GM23338 (cell line): ENCODE data around the gene EHMT2. TPM values are rescaled to one million over a fixed set of nuclear protein-coding genes. Genes with fewer than 3 reads are reported as not detected.

Experiments
- ATAC-seq: fragments of 200-7000 bp; cut with Tn5 transposase; 3 replicates; pipeline ENCODE4 v1.9.1; 2020
- DNase-seq: peaks from one replicate; pipeline ENCODE4 v3.0.0-alpha.2; 2015; ENCODE audit warnings: low spot score
- H2AFZ ChIP-seq: fragments of 200-600 bp; sonication (generic); 2 replicates; pipeline ENCODE4 v1.8.0; 2016; ENCODE audit warnings: antibody characterized with exemption, mild to moderate bottlenecking, moderate library complexity
- H3F3A ChIP-seq: fragments of 200-600 bp; sonication (generic); replicated peaks from 2 replicates; pipeline ENCODE4 v1.8.0; 2017; ENCODE audit warnings: antibody characterized with exemption, mixed run types, low read depth
- H3K27ac ChIP-seq: fragments of 200-600 bp; sonication (generic); 2 replicates; pipeline ENCODE4 v1.6.1; 2016; ENCODE audit warnings: low read depth
- H3K27me3 ChIP-seq: fragments of 200-600 bp; sonication (generic); 2 replicates; pipeline ENCODE4 v1.8.0; 2016; ENCODE audit warnings: mild to moderate bottlenecking, mixed run types, moderate library complexity; ENCODE audit not compliant: insufficient read depth
- H3K36me3 ChIP-seq: fragments of 200-600 bp; sonication (generic); 2 replicates; pipeline ENCODE4 v1.8.0; 2016; ENCODE audit warnings: mild to moderate bottlenecking; ENCODE audit not compliant: insufficient read depth
- H3K4me1 ChIP-seq: fragments of 200-600 bp; sonication (generic); 2 replicates; pipeline ENCODE4 v1.8.0; 2016; ENCODE audit warnings: mild to moderate bottlenecking, moderate library complexity; ENCODE audit not compliant: insufficient read depth
- H3K4me2 ChIP-seq: fragments of 200-600 bp; sonication (generic); 2 replicates; pipeline ENCODE4 v1.7.1; 2017; ENCODE audit warnings: mixed run types
- H3K4me3 ChIP-seq: fragments of 200-600 bp; sonication (generic); 2 replicates; pipeline ENCODE4 v1.6.1; 2016; ENCODE audit warnings: mixed run types
- H3K79me2 ChIP-seq: fragments of 200-600 bp; sonication (generic); replicated peaks from 2 replicates; pipeline ENCODE4 v1.8.0; 2017; ENCODE audit warnings: mild to moderate bottlenecking; ENCODE audit not compliant: insufficient read depth
- H3K9me2 ChIP-seq: fragments of 200-600 bp; sonication (generic); 2 replicates; pipeline ENCODE4 v1.8.0; 2017; ENCODE audit not compliant: insufficient read depth
- H4K20me1 ChIP-seq: fragments of 200-600 bp; sonication (generic); replicated peaks from 2 replicates; pipeline ENCODE4 v1.8.0; 2017; ENCODE audit warnings: mild to moderate bottlenecking; ENCODE audit not compliant: insufficient read depth
- H3K27ac Mint-ChIP-seq: 2 replicates; pipeline ENCODE4 v1.8.0; 2020; ENCODE audit warnings: inconsistent platforms, mild to moderate bottlenecking, moderate library complexity, mixed read lengths
- H3K27me3 Mint-ChIP-seq: 3 replicates; pipeline ENCODE4 v1.8.0; 2022; ENCODE audit warnings: low read depth, mild to moderate bottlenecking, moderate library complexity, mixed read lengths, inconsistent platforms; ENCODE audit not compliant: insufficient read depth, poor library complexity
- H3K36me3 Mint-ChIP-seq: 3 replicates; pipeline ENCODE4 v1.8.0; 2021; ENCODE audit warnings: low read depth, mild to moderate bottlenecking, inconsistent platforms, moderate library complexity, mixed read lengths
- H3K4me1 Mint-ChIP-seq: 3 replicates; pipeline ENCODE4 v1.8.0; 2020; ENCODE audit warnings: mild to moderate bottlenecking, inconsistent platforms, mixed read lengths
- H3K4me3 Mint-ChIP-seq: 3 replicates; pipeline ENCODE4 v1.8.0; 2021; ENCODE audit warnings: moderate library complexity, mild to moderate bottlenecking, inconsistent platforms, mixed read lengths
- H3K9me3 Mint-ChIP-seq: 3 replicates; pipeline ENCODE4 v1.8.0; 2020; ENCODE audit warnings: moderate library complexity, mild to moderate bottlenecking, inconsistent platforms, mixed read lengths
- NANOG ChIP-seq: IDR thresholded peaks from 2 replicates; pipeline ENCODE4 v1.6.1; 2016; ENCODE audit warnings: antibody characterized with exemption, borderline replicate concordance
- POLR2AphosphoS5 ChIP-seq: IDR thresholded peaks from 2 replicates; pipeline ENCODE4 v1.6.1; 2016; ENCODE audit warnings: antibody characterized with exemption, low read depth
- polyA plus RNA-seq: library from polyadenylated mRNA; unstranded; fragments of >200 nt; fragmentation: Nextera tagmentation; extraction: Ambion mirVana; gene quantifications from 2 replicates; pipeline ENCODE4 v1.2.1, GENCODE V29; 2016
- total RNA-seq: library from RNA; depleted of rRNA; stranded (reverse); fragments of >200 nt; shearing (Covaris generic); gene quantifications from 2 replicates; pipeline ENCODE4 v1.2.3, GENCODE V29; 2014
- TF ChIP-seq, protein P1 (sequence below): fragments of 250-450 bp; sonication (Bioruptor Pico); IDR thresholded peaks from 2 replicates; pipeline ENCODE4 v1.5.0; 2020; ENCODE audit warnings: mild to moderate bottlenecking, moderate library complexity
- TF ChIP-seq, protein P2 (sequence below): IDR thresholded peaks from one replicate; pipeline ENCODE4 v1.6.1; 2018; ENCODE audit warnings: antibody characterized with exemption; ENCODE audit not compliant: unreplicated experiment

The EHMT2 gene
- total and polyA plus RNA-seq, 2 experiments from 2014 or later = 113 to 193 TPM

DNA sequence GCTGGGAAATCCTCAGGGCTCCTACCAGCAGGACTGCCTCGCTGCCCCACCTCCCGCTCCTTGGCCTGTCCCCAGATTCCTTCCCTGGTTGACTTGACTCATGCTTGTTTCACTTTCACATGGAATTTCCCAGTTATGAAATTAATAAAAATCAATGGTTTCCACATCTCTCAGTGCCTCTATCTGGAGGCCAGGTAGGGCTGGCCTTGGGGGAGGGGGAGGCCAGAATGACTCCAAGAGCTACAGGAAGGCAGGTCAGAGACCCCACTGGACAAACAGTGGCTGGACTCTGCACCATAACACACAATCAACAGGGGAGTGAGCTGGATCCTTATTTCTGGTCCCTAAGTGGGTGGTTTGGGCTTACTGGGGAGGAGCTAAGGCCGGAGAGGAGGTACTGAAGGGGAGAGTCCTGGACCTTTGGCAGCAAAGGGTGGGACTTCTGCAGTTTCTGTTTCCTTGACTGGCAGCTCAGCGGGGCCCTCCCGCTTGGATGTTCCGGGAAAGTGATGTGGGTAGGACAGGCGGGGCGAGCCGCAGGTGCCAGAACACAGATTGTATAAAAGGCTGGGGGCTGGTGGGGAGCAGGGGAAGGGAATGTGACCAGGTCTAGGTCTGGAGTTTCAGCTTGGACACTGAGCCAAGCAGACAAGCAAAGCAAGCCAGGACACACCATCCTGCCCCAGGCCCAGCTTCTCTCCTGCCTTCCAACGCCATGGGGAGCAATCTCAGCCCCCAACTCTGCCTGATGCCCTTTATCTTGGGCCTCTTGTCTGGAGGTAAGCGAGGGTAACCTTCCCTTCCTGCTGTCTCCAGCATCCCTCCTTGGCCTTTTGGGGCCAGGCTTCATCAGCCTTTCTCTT lies 48.2 kb upstream of the EHMT2 start, which contains the start of gene CFB:
CFB (plus strand) TSS at position 589 of the 863 bp plus-strand sequence; CDS start at position 716, 127 bp downstream.
- Mint-ChIP-seq H3K9me3 (peaks cover 3% of the 10 kb centered on the region; the same call in 1 of the 3 replicates), H3K27ac (no peak within 1 kb of the TSS), H3K36me3 (no peaks in the 10 kb centered on the region; the same call in 2 of the 3 replicates), H3K27me3 (peaks cover 26% of the 10 kb centered on the region), H3K4me3 (no peak within 1 kb of the TSS; the same call in 2 of the 3 replicates), H3K4me1 (peaks cover under 1% of the 10 kb centered on the region)
- no peak within 1 kb of the TSS for H3K27ac ChIP-seq
- no peaks in the 10 kb centered on the region for H3K9me2 ChIP-seq
- peak; percentile 78 for ATAC-seq
- H3K4me1 ChIP-seq = no peaks in the 10 kb centered on the region
- H3F3A ChIP-seq = no peaks in the 10 kb centered on the region
- H3K27me3 ChIP-seq = no peaks in the 10 kb centered on the region
- DNase-seq = peak; percentile 46
- no peaks in the 10 kb centered on the region for H3K36me3 ChIP-seq
- H4K20me1 ChIP-seq = no peaks in the 10 kb centered on the region
- no peaks in the 10 kb centered on the region for H3K79me2 ChIP-seq
- TF ChIP-seq POLR2AphosphoS5 = no peak
- no peak for TF ChIP-seq NANOG
- TF ChIP-seq, protein P1, sequence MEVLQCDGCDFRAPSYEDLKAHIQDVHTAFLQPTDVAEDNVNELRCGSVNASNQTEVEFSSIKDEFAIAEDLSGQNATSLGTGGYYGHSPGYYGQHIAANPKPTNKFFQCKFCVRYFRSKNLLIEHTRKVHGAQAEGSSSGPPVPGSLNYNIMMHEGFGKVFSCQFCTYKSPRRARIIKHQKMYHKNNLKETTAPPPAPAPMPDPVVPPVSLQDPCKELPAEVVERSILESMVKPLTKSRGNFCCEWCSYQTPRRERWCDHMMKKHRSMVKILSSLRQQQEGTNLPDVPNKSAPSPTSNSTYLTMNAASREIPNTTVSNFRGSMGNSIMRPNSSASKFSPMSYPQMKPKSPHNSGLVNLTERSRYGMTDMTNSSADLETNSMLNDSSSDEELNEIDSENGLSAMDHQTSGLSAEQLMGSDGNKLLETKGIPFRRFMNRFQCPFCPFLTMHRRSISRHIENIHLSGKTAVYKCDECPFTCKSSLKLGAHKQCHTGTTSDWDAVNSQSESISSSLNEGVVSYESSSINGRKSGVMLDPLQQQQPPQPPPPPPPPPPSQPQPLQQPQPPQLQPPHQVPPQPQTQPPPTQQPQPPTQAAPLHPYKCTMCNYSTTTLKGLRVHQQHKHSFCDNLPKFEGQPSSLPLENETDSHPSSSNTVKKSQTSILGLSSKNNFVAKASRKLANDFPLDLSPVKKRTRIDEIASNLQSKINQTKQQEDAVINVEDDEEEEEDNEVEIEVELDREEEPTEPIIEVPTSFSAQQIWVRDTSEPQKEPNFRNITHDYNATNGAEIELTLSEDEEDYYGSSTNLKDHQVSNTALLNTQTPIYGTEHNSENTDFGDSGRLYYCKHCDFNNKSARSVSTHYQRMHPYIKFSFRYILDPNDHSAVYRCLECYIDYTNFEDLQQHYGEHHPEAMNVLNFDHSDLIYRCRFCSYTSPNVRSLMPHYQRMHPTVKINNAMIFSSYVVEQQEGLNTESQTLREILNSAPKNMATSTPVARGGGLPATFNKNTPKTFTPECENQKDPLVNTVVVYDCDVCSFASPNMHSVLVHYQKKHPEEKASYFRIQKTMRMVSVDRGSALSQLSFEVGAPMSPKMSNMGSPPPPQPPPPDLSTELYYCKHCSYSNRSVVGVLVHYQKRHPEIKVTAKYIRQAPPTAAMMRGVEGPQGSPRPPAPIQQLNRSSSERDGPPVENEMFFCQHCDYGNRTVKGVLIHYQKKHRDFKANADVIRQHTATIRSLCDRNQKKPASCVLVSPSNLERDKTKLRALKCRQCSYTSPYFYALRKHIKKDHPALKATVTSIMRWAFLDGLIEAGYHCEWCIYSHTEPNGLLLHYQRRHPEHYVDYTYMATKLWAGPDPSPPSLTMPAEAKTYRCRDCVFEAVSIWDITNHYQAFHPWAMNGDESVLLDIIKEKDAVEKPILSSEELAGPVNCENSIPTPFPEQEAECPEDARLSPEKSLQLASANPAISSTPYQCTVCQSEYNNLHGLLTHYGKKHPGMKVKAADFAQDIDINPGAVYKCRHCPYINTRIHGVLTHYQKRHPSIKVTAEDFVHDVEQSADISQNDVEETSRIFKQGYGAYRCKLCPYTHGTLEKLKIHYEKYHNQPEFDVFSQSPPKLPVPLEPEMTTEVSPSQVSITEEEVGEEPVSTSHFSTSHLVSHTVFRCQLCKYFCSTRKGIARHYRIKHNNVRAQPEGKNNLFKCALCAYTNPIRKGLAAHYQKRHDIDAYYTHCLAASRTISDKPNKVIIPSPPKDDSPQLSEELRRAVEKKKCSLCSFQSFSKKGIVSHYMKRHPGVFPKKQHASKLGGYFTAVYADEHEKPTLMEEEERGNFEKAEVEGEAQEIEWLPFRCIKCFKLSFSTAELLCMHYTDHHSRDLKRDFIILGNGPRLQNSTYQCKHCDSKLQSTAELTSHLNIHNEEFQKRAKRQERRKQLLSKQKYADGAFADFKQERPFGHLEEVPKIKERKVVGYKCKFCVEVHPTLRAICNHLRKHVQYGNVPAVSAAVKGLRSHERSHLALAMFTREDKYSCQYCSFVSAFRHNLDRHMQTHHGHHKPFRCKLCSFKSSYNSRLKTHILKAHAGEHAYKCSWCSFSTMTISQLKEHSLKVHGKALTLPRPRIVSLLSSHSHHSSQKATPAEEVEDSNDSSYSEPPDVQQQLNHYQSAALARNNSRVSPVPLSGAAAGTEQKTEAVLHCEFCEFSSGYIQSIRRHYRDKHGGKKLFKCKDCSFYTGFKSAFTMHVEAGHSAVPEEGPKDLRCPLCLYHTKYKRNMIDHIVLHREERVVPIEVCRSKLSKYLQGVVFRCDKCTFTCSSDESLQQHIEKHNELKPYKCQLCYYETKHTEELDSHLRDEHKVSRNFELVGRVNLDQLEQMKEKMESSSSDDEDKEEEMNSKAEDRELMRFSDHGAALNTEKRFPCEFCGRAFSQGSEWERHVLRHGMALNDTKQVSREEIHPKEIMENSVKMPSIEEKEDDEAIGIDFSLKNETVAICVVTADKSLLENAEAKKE (CRISPR knock-in tag) = no peak
- TF ChIP-seq, protein P2, sequence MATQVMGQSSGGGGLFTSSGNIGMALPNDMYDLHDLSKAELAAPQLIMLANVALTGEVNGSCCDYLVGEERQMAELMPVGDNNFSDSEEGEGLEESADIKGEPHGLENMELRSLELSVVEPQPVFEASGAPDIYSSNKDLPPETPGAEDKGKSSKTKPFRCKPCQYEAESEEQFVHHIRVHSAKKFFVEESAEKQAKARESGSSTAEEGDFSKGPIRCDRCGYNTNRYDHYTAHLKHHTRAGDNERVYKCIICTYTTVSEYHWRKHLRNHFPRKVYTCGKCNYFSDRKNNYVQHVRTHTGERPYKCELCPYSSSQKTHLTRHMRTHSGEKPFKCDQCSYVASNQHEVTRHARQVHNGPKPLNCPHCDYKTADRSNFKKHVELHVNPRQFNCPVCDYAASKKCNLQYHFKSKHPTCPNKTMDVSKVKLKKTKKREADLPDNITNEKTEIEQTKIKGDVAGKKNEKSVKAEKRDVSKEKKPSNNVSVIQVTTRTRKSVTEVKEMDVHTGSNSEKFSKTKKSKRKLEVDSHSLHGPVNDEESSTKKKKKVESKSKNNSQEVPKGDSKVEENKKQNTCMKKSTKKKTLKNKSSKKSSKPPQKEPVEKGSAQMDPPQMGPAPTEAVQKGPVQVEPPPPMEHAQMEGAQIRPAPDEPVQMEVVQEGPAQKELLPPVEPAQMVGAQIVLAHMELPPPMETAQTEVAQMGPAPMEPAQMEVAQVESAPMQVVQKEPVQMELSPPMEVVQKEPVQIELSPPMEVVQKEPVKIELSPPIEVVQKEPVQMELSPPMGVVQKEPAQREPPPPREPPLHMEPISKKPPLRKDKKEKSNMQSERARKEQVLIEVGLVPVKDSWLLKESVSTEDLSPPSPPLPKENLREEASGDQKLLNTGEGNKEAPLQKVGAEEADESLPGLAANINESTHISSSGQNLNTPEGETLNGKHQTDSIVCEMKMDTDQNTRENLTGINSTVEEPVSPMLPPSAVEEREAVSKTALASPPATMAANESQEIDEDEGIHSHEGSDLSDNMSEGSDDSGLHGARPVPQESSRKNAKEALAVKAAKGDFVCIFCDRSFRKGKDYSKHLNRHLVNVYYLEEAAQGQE = no peak
- no peak within 1 kb of the TSS for H3K4me2 ChIP-seq
- no peak within 1 kb of the TSS for H3K4me3 ChIP-seq
- H2AFZ ChIP-seq = no peak within 1 kb of the TSS
